CD4-positive, alpha-beta T cell treated with Interleukin-17A for 1 hour (primary cell): Measurements from ENCODE around the gene KLHDC4.
"Not testable (repeated sequence)": the region's sequence is repeated elsewhere in the genome, so short reads cannot be mapped to it uniquely, and the experiment has no call there.

Experiments used
- DNase-seq: peaks from one replicate; pipeline ENCODE4 v3.0.0-alpha.2; 2020

The KLHDC4 gene

GRCh38 chr16:87741700-87742415, 23.9 kb downstream of the KLHDC4 start:
- DNase-seq = no peak

GRCh38 chr16:87740909-87741424, 24.8 kb downstream of the KLHDC4 start:
- no peak for DNase-seq

- no peak for DNase-seq
Observed at GRCh38 chr16:87740441-87740840, 25.3 kb downstream of the KLHDC4 start.

GRCh38 chr16:87739801-87740200, 26.0 kb downstream of the KLHDC4 start:
- DNase-seq = no peak

GRCh38 chr16:87736008-87736382, 29.8 kb downstream of the KLHDC4 start:
- no peak for DNase-seq

GRCh38 chr16:87735270-87736007, 30.3 kb downstream of the KLHDC4 start:
- DNase-seq = no peak

GRCh38 chr16:87734644-87735043, 31.1 kb downstream of the KLHDC4 start:
- no peak for DNase-seq

- DNase-seq = peak; percentile 28
Observed at GRCh38 chr16:87733190-87733589, 32.6 kb downstream of the KLHDC4 start.

- no peak for DNase-seq
Observed at GRCh38 chr16:87731607-87732006, 34.2 kb downstream of the KLHDC4 start.

- peak; percentile 37 for DNase-seq
Observed at GRCh38 chr16:87729266-87729954, 36.4 kb downstream of the KLHDC4 start.

GRCh38 chr16:87728026-87728425, 37.8 kb downstream of the KLHDC4 start:
- DNase-seq = no peak

GRCh38 chr16:87727346-87727745, 38.4 kb downstream of the KLHDC4 start:
- DNase-seq = no peak

GRCh38 chr16:87726577-87726976, 39.2 kb downstream of the KLHDC4 start:
- DNase-seq = not testable (repeated sequence)

- no peak for DNase-seq
Observed at GRCh38 chr16:87725596-87726235, 40.1 kb downstream of the KLHDC4 start.

- peak; percentile 54 for DNase-seq
Observed at GRCh38 chr16:87724490-87725291, 41.1 kb downstream of the KLHDC4 start.

- no peak for DNase-seq
Observed at GRCh38 chr16:87723226-87723623, 42.6 kb downstream of the KLHDC4 start.

GRCh38 chr16:87722590-87723225, 43.1 kb downstream of the KLHDC4 start:
- no peak for DNase-seq

GRCh38 chr16:87721622-87722585, 43.9 kb downstream of the KLHDC4 start:
- no peak for DNase-seq

- no peak for DNase-seq
Observed at GRCh38 chr16:87720446-87720845, 45.3 kb downstream of the KLHDC4 start.

GRCh38 chr16:87718831-87719230, 47.0 kb downstream of the KLHDC4 start:
- not testable (repeated sequence) for DNase-seq
